SK-N-SH (cell line): ENCODE results near the gene ANKRD11. TPM values are rescaled to one million over a fixed set of nuclear protein-coding genes. Genes with fewer than 3 reads are reported as not detected.

Experiments used
- CTCF ChIA-PET: fragments of 300-600, 350-600 bp; formaldehyde crosslinking; extraction: SDS; loops from one replicate; lab custom pipeline; 2021; lab: Yijun Ruan, JAX
- POLR2A ChIA-PET: fragments of 350-600 bp; sonication (Branson Sonifier 250); formaldehyde crosslinking; extraction: SDS; loops from one replicate; lab custom pipeline; 2020; ENCODE audit warnings: antibody characterized with exemption, inconsistent platforms; lab: Yijun Ruan, JAX
- DNase-seq: peaks from one replicate; pipeline ENCODE4 v3.0.0; 2012
- H2AFZ ChIP-seq: fragments of 200-600 bp; sonication (generic); 2 replicates; pipeline ENCODE4 v1.8.1; 2016; ENCODE audit warnings: antibody characterized with exemption, mild to moderate bottlenecking, low read depth
- H3F3A ChIP-seq: fragments of 200-600 bp; sonication (generic); replicated peaks from 2 replicates; pipeline ENCODE3; 2016; ENCODE audit warnings: antibody characterized with exemption, mild to moderate bottlenecking; ENCODE audit not compliant: insufficient read depth
- H3K27ac ChIP-seq, 2 experiments: fragments of 200-500 bp in 1 of 2; fragments of 200-600 bp in 1 of 2; sonication (Bioruptor generic) in 1 of 2; sonication (generic), shearing (Covaris generic) in 1 of 2; 2 replicates each; pipeline versions ENCODE4 v1.5.1 to v1.6.1; 2014 to 2016; ENCODE audit warnings: low read depth in 2 of 2, inconsistent platforms in 1 of 2, low read length in 1 of 2, mild to moderate bottlenecking in 1 of 2, mixed read lengths in 1 of 2
- H3K27me3 ChIP-seq: fragments of 200-600 bp; sonication (generic), shearing (Covaris generic); 2 replicates; pipeline ENCODE4 v1.6.1; 2016; ENCODE audit warnings: mixed run types; ENCODE audit not compliant: insufficient read depth
- H3K36me3 ChIP-seq, 2 experiments: fragments of 200-500 bp in 1 of 2; fragments of 200-600 bp in 1 of 2; sonication (Bioruptor generic) in 1 of 2; sonication (generic) in 1 of 2; replicated peaks in 1 of 2; 2 replicates each; pipeline versions ENCODE3 to v1.5.1; 2014 to 2016; ENCODE audit warnings: low read length in 1 of 2, mild to moderate bottlenecking in 1 of 2; ENCODE audit not compliant: insufficient read depth in 2 of 2, control insufficient read depth in 1 of 2
- H3K4me1 ChIP-seq, 2 experiments: fragments of 200-500 bp in 1 of 2; fragments of 200-600 bp in 1 of 2; sonication (Bioruptor generic) in 1 of 2; sonication (generic), shearing (Covaris generic) in 1 of 2; 2 replicates each; pipeline versions ENCODE4 v1.5.1 to v1.6.1; 2014 to 2016; ENCODE audit warnings: low read depth in 1 of 2, low read length in 1 of 2, mixed run types in 1 of 2; ENCODE audit not compliant: insufficient read depth in 2 of 2, control insufficient read depth in 1 of 2
- H3K4me2 ChIP-seq: fragments of 200-600 bp; sonication (generic), shearing (Covaris generic); 2 replicates; pipeline ENCODE4 v1.6.1; 2017; ENCODE audit warnings: mixed run types
- H3K4me3 ChIP-seq, 2 experiments: fragments of 200-500 bp in 1 of 2; fragments of 200-600 bp in 1 of 2; sonication (Bioruptor generic) in 1 of 2; sonication (generic), shearing (Covaris generic) in 1 of 2; 2 replicates each; pipeline versions ENCODE4 v1.5.1 to v1.8.1; 2014 to 2016; ENCODE audit warnings: low read depth in 2 of 2, inconsistent platforms in 1 of 2, low read length in 1 of 2, mild to moderate bottlenecking in 1 of 2, mixed read lengths in 1 of 2, moderate library complexity in 1 of 2
- H3K79me2 ChIP-seq: fragments of 200-600 bp; sonication (generic); 2 replicates; pipeline ENCODE4 v1.8.1; 2017; ENCODE audit warnings: mild to moderate bottlenecking; ENCODE audit not compliant: insufficient read depth
- H3K9ac ChIP-seq: fragments of 200-600 bp; sonication (generic); 2 replicates; pipeline ENCODE4 v1.6.1; 2017; ENCODE audit warnings: mixed run types
- H3K9me2 ChIP-seq: fragments of 200-600 bp; sonication (generic); 2 replicates; pipeline ENCODE4 v1.6.1; 2017; ENCODE audit warnings: mixed run types
- H3K9me3 ChIP-seq: fragments of 200-600 bp; sonication (generic); 2 replicates; pipeline ENCODE4 v1.6.1; 2017; ENCODE audit warnings: mixed run types, mild to moderate bottlenecking, moderate library complexity
- H4K20me1 ChIP-seq: fragments of 200-600 bp; sonication (generic); 2 replicates; pipeline ENCODE4 v1.6.1; 2017; ENCODE audit warnings: mild to moderate bottlenecking, mixed run types; ENCODE audit not compliant: insufficient read depth
- ELF1 ChIP-seq: IDR thresholded peaks from 2 replicates; pipeline ENCODE4 v1.4.0; 2012
- FOSL2 ChIP-seq: IDR thresholded peaks from 2 replicates; pipeline ENCODE4 v1.4.0; 2012; ENCODE audit warnings: low read depth, mild to moderate bottlenecking, moderate library complexity, borderline replicate concordance
- FOXM1 ChIP-seq: IDR thresholded peaks from 2 replicates; pipeline ENCODE4 v1.4.0; 2012; ENCODE audit warnings: low read depth, mild to moderate bottlenecking
- GABPA ChIP-seq: IDR thresholded peaks from 2 replicates; pipeline ENCODE4 v1.4.0; 2012; ENCODE audit warnings: low read depth, mild to moderate bottlenecking
- MEF2A ChIP-seq: IDR thresholded peaks from 2 replicates; pipeline ENCODE4 v1.4.0; 2012; ENCODE audit warnings: low read depth, borderline replicate concordance
- NFIC ChIP-seq: IDR thresholded peaks from 2 replicates; pipeline ENCODE4 v1.4.0; 2012; ENCODE audit warnings: borderline replicate concordance
- NRF1 ChIP-seq: IDR thresholded peaks from 2 replicates; pipeline ENCODE4 v1.6.1; 2012; ENCODE audit warnings: low read depth, mild to moderate bottlenecking, low read length
- PBX3 ChIP-seq: IDR thresholded peaks from 2 replicates; pipeline ENCODE4; 2012
- POLR2AphosphoS5 ChIP-seq: IDR thresholded peaks from 2 replicates; pipeline ENCODE4 v1.6.1; 2012; ENCODE audit warnings: low read depth, low read length
- RCOR1 ChIP-seq: fragments of 150-350 bp; IDR thresholded peaks from 2 replicates; pipeline ENCODE4 v1.6.1; 2017; ENCODE audit warnings: antibody characterized with exemption, low read length
- RFX5 ChIP-seq: IDR thresholded peaks from 2 replicates; pipeline ENCODE4 v1.6.1; 2012; ENCODE audit warnings: mild to moderate bottlenecking, improper control_type of control experiment, low read length
- RXRA ChIP-seq: IDR thresholded peaks from 2 replicates; pipeline ENCODE4 v1.4.0; 2012; ENCODE audit warnings: low read depth, mild to moderate bottlenecking, borderline replicate concordance
- TCF12 ChIP-seq: IDR thresholded peaks from 2 replicates; pipeline ENCODE4 v1.4.0; 2012
- TEAD4 ChIP-seq: IDR thresholded peaks from 2 replicates; pipeline ENCODE4 v1.4.0; 2012; ENCODE audit warnings: mild to moderate bottlenecking, borderline replicate concordance; ENCODE audit not compliant: insufficient read depth
- WGBS: methylation state at CpG from one replicate; pipeline ENCODE4 v1.1.6; 2017; ENCODE audit warnings: low lambda C conversion rate; 5-methylcytosine and 5-hydroxymethylcytosine counted together
- polyA plus RNA-seq, 3 experiments: library from polyadenylated mRNA; depleted of rRNA; stranded (reverse); fragments of >200 nt; gene quantifications; 2 replicates each; pipeline ENCODE4 v1.2.3, GENCODE V29; 2012
- TF ChIP-seq, protein P1 (sequence below): IDR thresholded peaks from 2 replicates; pipeline ENCODE4 v1.4.0; 2012; ENCODE audit warnings: low read depth, borderline replicate concordance
- TF ChIP-seq, protein P2 (sequence below): IDR thresholded peaks from 2 replicates; pipeline ENCODE4 v1.4.0; 2012; ENCODE audit warnings: low read depth, borderline replicate concordance

ANKRD11 gene
- polyA plus RNA-seq, 1 of the 3 experiments (the other 2 are of a cell fraction): 50.2 TPM

DNA sequence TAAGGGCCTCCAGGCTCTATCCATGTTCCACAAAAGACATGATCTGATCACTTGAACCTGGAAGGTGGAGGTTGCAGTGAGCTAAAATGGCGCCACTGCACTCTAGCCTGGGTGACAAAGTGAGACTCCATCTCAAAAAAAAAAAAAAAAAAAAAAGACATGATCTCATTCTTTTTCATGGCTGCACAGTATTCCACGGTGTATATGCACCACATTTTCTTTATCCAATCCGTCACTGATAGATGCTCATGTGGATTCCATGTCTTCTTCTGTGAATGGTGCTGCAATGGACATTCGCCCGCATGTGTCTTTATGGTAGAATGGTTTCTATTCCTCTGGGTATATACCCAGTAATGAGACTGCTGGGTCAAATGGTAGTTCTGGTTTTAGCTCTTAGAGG, 124.4 kb downstream of the ANKRD11 start:
- Histone ChIP-seq H3K9me3 (no peaks in the 10 kb centered on the region), H3K9ac (no peak overlapping the region), H3K27ac (peak overlapping the region in 1 of 2 experiments; percentile 63; a peak in 1 of 4 replicates), H3K4me3 (no peak overlapping the region), H3K9me2 (no peaks in the 10 kb centered on the region), H3K79me2 (peaks cover 100% of the 10 kb centered on the region), H4K20me1 (peaks cover 100% of the 10 kb centered on the region), H3K36me3 (peaks cover 0 to under 1% of the 10 kb centered on the region in 2 experiments), H3K27me3 (no peaks in the 10 kb centered on the region)
- 96% methylated on average over 5 of the region's 5 CpGs for whole genome bisulfite sequencing
- CTCF ChIA-PET: interaction anchor here (1.3 kb wide), 1 partner anchor 143 kb away, joined by 3 read pairs; no protein-coding TSS in a partner anchor
- POLR2A ChIA-PET: no interaction called here
- no peak for TF ChIP-seq GABPA
- TF ChIP-seq MEF2A: no peak
- no peak for TF ChIP-seq FOSL2
- TF ChIP-seq TEAD4: no peak
- TF ChIP-seq PBX3: no peak
- TF ChIP-seq, protein P1, sequence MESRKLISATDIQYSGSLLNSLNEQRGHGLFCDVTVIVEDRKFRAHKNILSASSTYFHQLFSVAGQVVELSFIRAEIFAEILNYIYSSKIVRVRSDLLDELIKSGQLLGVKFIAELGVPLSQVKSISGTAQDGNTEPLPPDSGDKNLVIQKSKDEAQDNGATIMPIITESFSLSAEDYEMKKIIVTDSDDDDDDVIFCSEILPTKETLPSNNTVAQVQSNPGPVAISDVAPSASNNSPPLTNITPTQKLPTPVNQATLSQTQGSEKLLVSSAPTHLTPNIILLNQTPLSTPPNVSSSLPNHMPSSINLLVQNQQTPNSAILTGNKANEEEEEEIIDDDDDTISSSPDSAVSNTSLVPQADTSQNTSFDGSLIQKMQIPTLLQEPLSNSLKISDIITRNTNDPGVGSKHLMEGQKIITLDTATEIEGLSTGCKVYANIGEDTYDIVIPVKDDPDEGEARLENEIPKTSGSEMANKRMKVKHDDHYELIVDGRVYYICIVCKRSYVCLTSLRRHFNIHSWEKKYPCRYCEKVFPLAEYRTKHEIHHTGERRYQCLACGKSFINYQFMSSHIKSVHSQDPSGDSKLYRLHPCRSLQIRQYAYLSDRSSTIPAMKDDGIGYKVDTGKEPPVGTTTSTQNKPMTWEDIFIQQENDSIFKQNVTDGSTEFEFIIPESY: no peak
- TF ChIP-seq RFX5: no peak
- no peak for TF ChIP-seq RCOR1
- no peak for TF ChIP-seq RXRA
- TF ChIP-seq, all 33 proteins: peak for 0
- Histone ChIP-seq H3K4me1 (peaks cover 36 to 56% of the 10 kb centered on the region in 2 experiments), H3K4me2 (no peak overlapping the region), H3F3A (peaks cover 23% of the 10 kb centered on the region), H2AFZ (no peak overlapping the region)
- no peak for DNase-seq

DNA sequence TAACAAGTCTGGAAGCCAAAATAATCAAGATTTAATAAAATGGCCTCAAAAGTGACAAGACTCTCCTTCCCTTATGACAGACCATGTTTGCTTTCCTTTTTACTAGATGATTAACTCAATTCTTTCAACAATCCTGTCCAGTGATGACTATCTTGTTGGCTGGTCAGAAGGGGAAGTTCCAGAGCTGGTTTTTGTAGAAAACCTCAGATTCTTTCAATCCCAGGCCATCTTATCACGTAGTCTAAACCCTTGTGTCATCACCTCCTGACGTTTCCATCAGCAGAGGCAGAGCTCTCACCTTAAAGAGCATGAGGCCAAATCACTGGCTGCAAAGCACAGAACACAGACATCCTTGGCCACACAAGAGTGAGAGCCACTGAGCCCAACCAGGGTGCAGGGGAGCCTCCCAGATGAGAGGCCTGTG, 125.3 kb downstream of the ANKRD11 start:
- CTCF ChIA-PET: interaction anchor here (1.2 kb wide), 1 partner anchor 32 kb away, joined by 3 read pairs; no protein-coding TSS in a partner anchor
- H3K36me3 ChIP-seq: peaks cover 0 to 3% of the 10 kb centered on the region in 2 experiments
- peaks cover 100% of the 10 kb centered on the region for H3K79me2 ChIP-seq
- POLR2A ChIA-PET: no interaction called here
- peak overlapping the region; percentile 51 to 63 for H3K27ac ChIP-seq
- H2AFZ ChIP-seq: no peak overlapping the region
- no peak overlapping the region for H3K9ac ChIP-seq
- TF ChIP-seq, protein P2, sequence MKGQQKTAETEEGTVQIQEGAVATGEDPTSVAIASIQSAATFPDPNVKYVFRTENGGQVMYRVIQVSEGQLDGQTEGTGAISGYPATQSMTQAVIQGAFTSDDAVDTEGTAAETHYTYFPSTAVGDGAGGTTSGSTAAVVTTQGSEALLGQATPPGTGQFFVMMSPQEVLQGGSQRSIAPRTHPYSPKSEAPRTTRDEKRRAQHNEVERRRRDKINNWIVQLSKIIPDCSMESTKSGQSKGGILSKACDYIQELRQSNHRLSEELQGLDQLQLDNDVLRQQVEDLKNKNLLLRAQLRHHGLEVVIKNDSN: no peak
- TF ChIP-seq NRF1 (no peak), FOXM1 (no peak), NFIC (no peak), GABPA (no peak), MEF2A (no peak), TCF12 (no peak), RCOR1 (no peak), POLR2AphosphoS5 (no peak), ELF1 (no peak), PBX3 (no peak)
- TF ChIP-seq, all 33 proteins: peak for 0
- no peaks in the 10 kb centered on the region for H3K9me2 ChIP-seq
- no peak overlapping the region for H3K4me3 ChIP-seq
- peak overlapping the region; percentile 47; the same call in 1 of the 2 replicates for H3K4me2 ChIP-seq
- peak; percentile 24 for DNase-seq
- peaks cover 31 to 50% of the 10 kb centered on the region in 2 experiments for H3K4me1 ChIP-seq
- WGBS: 34% methylated on average over 2 of the region's 2 CpGs
- H3F3A ChIP-seq: peaks cover 28% of the 10 kb centered on the region
- no peaks in the 10 kb centered on the region for H3K27me3 ChIP-seq
- peaks cover 100% of the 10 kb centered on the region for H4K20me1 ChIP-seq
- H3K9me3 ChIP-seq: no peaks in the 10 kb centered on the region
